Measurements from ENCODE around the gene KYAT1. TPM values are rescaled to one million over a fixed set of nuclear protein-coding genes. Genes with fewer than 3 reads are reported as not detected.
A peak's percentile ranks its signal among the peaks of the same experiment; 100 is the strongest.

Gene KYAT1
- total and polyA plus RNA-seq, 2 of the 13 experiments (the other 11 are each of a cell fraction or from before 2014, with no cell fraction given) = 9.2 to 46.5 TPM

GRCh38 chr9:128819716-128820664 is 61.8 kb downstream of the KYAT1 start:
- Histone ChIP-seq H4K20me1 (ENCODE audit: insufficient read depth, low read length) (no peaks in the 10 kb centered on the region), H3K4me1 (ENCODE audit: insufficient read depth, low read length) (peaks cover 35% of the 10 kb centered on the region), H3K9me3 (ENCODE audit: low read length) (no peaks in the 10 kb centered on the region), H3K9ac (ENCODE audit: insufficient read depth, low read depth, low read length) (0 out of 2 replicates have a peak overlapping the region, but pooled peaks have one; percentile 74), H3K79me2 (ENCODE audit: insufficient read depth, low read length) (peaks cover 5% of the 10 kb centered on the region), H3K27ac (ENCODE audit: extremely low read length, insufficient read depth, low read length) (no peak overlapping the region), H3K4me3 (replicated peaks in 1 of 3; ENCODE audit: insufficient read depth in 1 of 3, low read depth in 2 of 3, low read length in 3 of 3) (no peak overlapping the region; a peak in 1 of 6 replicates), H3K27me3 (ENCODE audit: control insufficient read depth in 1 of 2, insufficient read depth in 2 of 2, low read length in 2 of 2) (no peaks in the 10 kb centered on the region), H2AFZ (ENCODE audit: low read length) (no peak overlapping the region), H3K4me2 (ENCODE audit: low read depth, low read length) (peak overlapping the region; percentile 93), H3K36me3 (replicated peaks in 1 of 2; ENCODE audit: control insufficient read depth in 1 of 2, insufficient read depth in 2 of 2, low read length in 2 of 2) (peaks cover 10 to 37% of the 10 kb centered on the region in 2 experiments)
- ATAC-seq = no peak
- TF ChIP-seq HNRNPH1 (optimal IDR thresholded peaks at IDR 0.05; ENCODE audit: low read depth, low read length) (peak; percentile 27), ZNF20 (CRISPR knock-in tag; IDR thresholded peaks at IDR 0.05) (no peak), ZBTB39 (CRISPR knock-in tag; IDR thresholded peaks at IDR 0.05) (no peak), SP5 (CRISPR knock-in tag; IDR thresholded peaks at IDR 0.05; ENCODE audit: borderline replicate concordance, low read depth) (0 out of 2 replicates have a peak, but pooled peaks have one; percentile 18), ZNF501 (CRISPR knock-in tag; IDR thresholded peaks at IDR 0.05) (0 out of 2 replicates have a peak, but pooled peaks have one; percentile 1), FOXO4 (CRISPR knock-in tag; conservative IDR thresholded peaks at IDR 0.05) (no peak), ZNF891 (CRISPR knock-in tag; IDR thresholded peaks at IDR 0.05) (no peak), KMT2A (CRISPR knock-in tag; IDR thresholded peaks at IDR 0.05) (no peak)
- DNase-seq (ENCODE audit: low spot score) = no peak
- FAIRE-seq = no peak
- WGBS (ENCODE audit: low lambda C conversion rate) = 91% methylated on average over 11 of the region's 18 CpGs
- CTCF ChIA-PET (ENCODE audit: low intra/inter-chr PET ratio, low total read pairs) = interaction anchor here (1.1 kb wide), 1 partner anchor 87 kb away, joined by 5 read pairs; no protein-coding TSS in a partner anchor
- intact Hi-C loops (cut with micrococcal nuclease; ENCODE audit: unreplicated experiment) = no loop called here
- POLR2A ChIA-PET = interaction anchor here (0.7 to 3.2 kb wide), 6 partner anchors 10 to 63 kb away, joined by 3 to 46 read pairs (median 3); partner anchors contain the start of gene SPOUT1
- no TSS peak for BruUV-seq (replicated peaks)
- in situ Hi-C loops (cut with HindIII; ENCODE audit: extremely low pct_ligation_motif_present, low pct_unique_long_range_greater_than_20kb) = no loop called here
